ENCODE results near the gene SRSF10. TPM values are rescaled to one million over a fixed set of nuclear protein-coding genes. Genes with fewer than 3 reads are reported as not detected.

Gene SRSF10
- total RNA-seq (10 to 100 TPM; 25.5 to 54.9 (median 37.1) TPM), polyA plus RNA-seq (10 to 100 TPM; 42.8 to 78.8 TPM)

GRCh38 chr1:23979881-23980727 lies at the start of gene SRSF10:
Gene SRSF10 (minus strand): TSS chr1:23980327. CDS start chr1:23980255, 72 bp downstream.
- Histone ChIP-seq H3K36me3 (no peaks in the 10 kb centered on the region), H3K4me3 (peak within 1 kb of the TSS; percentile 84 to 98 (median 90)), H3K9me3 (no peaks in the 10 kb centered on the region), H3K4me1 (peaks cover 18 to 34% (median 23%) of the 10 kb centered on the region in 3 donors), H3K27ac (peak within 1 kb of the TSS; percentile 86 to 97 (median 89)), H3K27me3 (no peaks in the 10 kb centered on the region)
- ATAC-seq (peak; percentile 96 to 99 (median 98)), DNase-seq (peak; percentile 96 to 99 (median 98)), FAIRE-seq (no peak)
- no peak for TF ChIP-seq CTCF (IDR thresholded peaks at IDR 0.05)
- intact Hi-C loops (cut with DNase I) = no loop called here
- WGBS, 2 donors = 1% methylated on average over 55 to 84 of the region's 84 CpGs

GRCh38 chr1:24027838-24028468 lies 47.8 kb upstream of the SRSF10 start:
- H3K4me3 ChIP-seq = no peak overlapping the region
- no peaks in the 10 kb centered on the region for H3K9me3 ChIP-seq
- no peaks in the 10 kb centered on the region for H3K4me1 ChIP-seq
- TF ChIP-seq CTCF (IDR thresholded peaks at IDR 0.05) = peak in 3 of 4 donors; percentile 24 to 47 (median 31)
- 71 to 73% methylated on average over 4 of the region's 4 CpGs for WGBS, 2 donors
- intact Hi-C loops (cut with DNase I) = loop anchor here in 2 of 3 donors (10.0 kb wide), 1 partner anchor 73 kb away; the partner anchor contains the start of gene PNRC2 (in 2 of the 2)
- no peak overlapping the region for H3K27ac ChIP-seq
- H3K27me3 ChIP-seq = no peaks in the 10 kb centered on the region
- ATAC-seq (peak; percentile 82 to 92 (median 88)), DNase-seq (no peak), FAIRE-seq (peak; percentile 90)
- H3K36me3 ChIP-seq = no peaks in the 10 kb centered on the region

GRCh38 chr1:24022581-24023361 lies 42.6 kb upstream of the SRSF10 start:
- ATAC-seq (no peak), FAIRE-seq (no peak), DNase-seq (no peak)
- H3K36me3 ChIP-seq = no peaks in the 10 kb centered on the region
- no peak for TF ChIP-seq CTCF (IDR thresholded peaks at IDR 0.05)
- intact Hi-C loops (cut with DNase I) = loop anchor here in 2 of 3 donors (10.0 kb wide), 1 partner anchor 68 kb away; the partner anchor contains the start of gene PNRC2 (in 2 of the 2)
- H3K27ac ChIP-seq = peak overlapping the region in 1 of 4 donors; percentile 69
- no peaks in the 10 kb centered on the region for H3K9me3 ChIP-seq
- H3K4me3 ChIP-seq = no peak overlapping the region
- WGBS, 2 donors = 76 to 79% methylated on average over 4 of the region's 4 CpGs
- no peaks in the 10 kb centered on the region for H3K27me3 ChIP-seq
- H3K4me1 ChIP-seq = peaks cover 23 to 35% (median 26%) of the 10 kb centered on the region in 3 donors

GRCh38 chr1:24021403-24022266 lies 41.5 kb upstream of the SRSF10 start:
- H3K9me3 ChIP-seq = no peaks in the 10 kb centered on the region
- H3K27me3 ChIP-seq = no peaks in the 10 kb centered on the region
- peak in 4 of 6 donors; percentile 45 to 52 (median 47) for DNase-seq
- intact Hi-C loops (cut with DNase I) = loop anchor here in 2 of 3 donors (10.0 kb wide), 1 partner anchor 67 kb away; the partner anchor contains the start of gene PNRC2 (in 2 of the 2)
- no peak for FAIRE-seq
- no peak for TF ChIP-seq CTCF (IDR thresholded peaks at IDR 0.05)
- peak; percentile 17 to 56 (median 36) for ATAC-seq
- 25 to 30% methylated on average over 7 of the region's 7 CpGs for WGBS, 2 donors
- H3K4me1 ChIP-seq = peaks cover 23 to 37% (median 26%) of the 10 kb centered on the region in 3 donors
- H3K36me3 ChIP-seq = no peaks in the 10 kb centered on the region
- H3K4me3 ChIP-seq = no peak overlapping the region
- peak overlapping the region; percentile 48 to 69 (median 55) for H3K27ac ChIP-seq

Data from pancreas (tissue), 10 donors.